T follicular helper cell (primary cell): ENCODE results near the gene PRSS22.

Experiments used
- DNase-seq: peaks from one replicate; pipeline ENCODE4 v3.0.0-alpha.2; 2020; ENCODE audit warnings: low read depth

PRSS22 gene

DNA sequence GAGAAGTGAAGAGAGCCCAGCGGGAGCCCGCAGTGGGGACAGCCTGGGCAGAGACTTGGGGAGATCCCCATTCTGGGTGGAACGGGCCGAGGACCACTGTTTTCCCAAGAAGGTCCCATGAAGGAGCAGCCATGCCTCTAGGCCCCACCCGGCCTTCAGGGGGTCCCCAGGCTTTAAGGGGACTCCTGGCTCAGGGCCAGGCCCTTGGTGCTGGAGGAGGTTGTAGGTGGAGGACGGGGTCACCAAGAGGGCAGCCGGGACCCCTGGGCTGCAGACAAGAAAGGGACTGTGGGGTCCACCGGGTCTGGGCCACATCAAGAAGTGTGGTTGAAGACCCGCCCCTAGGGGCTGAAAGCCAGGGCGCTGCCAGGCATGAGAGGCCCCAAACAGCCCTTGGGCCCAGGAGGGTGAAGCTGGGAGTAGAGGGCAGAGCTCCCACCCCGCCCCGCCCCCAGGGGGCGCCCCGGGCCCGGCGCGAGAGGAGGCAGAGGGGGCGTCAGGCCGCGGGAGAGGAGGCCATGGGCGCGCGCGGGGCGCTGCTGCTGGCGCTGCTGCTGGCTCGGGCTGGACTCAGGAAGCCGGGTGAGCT is 41.1 kb downstream of the PRSS22 start, which contains the start of gene PRSS21:
Gene PRSS21 (plus strand): TSS at position 487 of the 589 bp plus-strand sequence. CDS start 32 bp downstream, at position 519.
- no peak for DNase-seq

DNA sequence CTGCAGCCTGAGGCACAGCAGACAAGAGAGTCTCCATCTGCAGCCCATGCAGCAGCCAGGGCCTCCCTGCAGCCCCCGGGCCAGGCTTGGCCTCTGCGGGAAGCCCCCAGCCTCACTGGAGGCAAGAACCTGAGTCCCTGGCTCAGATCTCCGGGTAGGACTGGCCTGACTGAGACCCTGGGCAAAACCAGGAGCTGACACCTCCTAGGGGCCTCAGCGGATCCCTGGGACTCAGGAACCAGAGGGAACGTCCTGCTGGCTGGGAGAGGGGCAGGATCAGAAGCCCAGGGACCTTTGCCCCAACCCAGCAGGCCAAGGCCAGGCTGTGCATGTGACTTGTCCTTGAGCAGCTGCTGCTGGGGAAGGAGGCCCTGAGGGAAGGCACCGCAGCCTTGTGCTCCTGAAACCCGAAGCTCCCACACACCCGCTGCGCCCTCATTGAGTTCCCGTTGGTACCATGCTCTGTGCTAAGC is 42.6 kb downstream of the PRSS22 start:
- DNase-seq: no peak

DNA sequence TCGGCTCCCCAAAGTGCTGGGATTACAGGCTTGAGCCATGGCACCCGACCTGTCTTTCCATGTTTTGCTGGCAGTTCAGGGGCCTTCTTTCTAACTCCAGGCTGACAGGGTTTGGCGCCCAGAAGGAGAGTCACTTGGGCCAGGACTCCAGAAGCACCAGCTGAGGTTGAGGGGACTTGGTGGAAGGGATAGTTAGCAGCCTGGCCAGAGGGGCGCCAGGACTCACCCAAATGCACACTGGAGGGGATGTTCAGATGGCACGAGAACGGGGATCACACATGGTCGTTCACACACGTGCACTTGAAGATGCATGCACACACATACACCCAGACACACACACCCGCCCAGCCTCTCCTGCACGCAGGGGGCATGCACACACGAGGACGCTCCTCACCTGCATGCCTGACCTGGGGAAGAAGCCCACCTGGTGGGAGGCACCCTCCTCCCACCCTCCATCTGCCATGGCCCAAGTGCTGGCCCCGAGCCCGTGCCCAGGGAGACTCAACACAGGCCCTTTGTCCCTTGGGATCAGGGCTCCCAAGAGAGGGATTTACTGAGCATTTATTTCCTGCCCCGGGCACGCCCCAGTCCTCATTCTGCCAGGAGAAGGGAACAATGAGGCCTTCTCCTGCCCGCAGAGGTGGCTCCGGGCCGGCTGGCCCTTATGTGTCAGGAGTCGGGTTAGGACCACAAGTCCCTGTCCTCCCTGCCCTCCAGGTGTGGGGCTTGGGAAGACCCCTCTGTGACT is 43.2 kb downstream of the PRSS22 start:
- no peak for DNase-seq

DNA sequence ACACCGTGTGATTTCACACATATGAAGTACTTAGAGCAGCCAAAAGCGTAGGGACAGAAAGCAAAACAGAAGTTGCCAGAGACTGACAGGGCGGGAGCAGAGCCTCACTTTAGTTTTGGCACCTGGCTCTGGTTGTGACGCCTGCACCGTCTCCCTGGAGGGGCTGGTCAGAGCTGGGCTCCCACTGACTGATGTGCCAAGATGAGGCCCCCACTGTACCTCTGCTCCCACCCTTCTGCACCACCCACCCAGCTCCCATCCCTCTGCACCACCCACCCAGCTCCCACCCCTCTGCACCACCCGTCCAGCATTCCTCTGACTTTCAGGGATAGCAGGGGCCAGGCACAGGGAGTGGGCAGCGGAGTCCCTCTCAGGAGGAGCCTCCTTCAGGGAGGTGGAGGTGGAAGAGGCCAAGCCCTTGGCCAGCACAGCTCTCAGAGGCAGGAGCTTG is 44.2 kb downstream of the PRSS22 start:
- DNase-seq: no peak

DNA sequence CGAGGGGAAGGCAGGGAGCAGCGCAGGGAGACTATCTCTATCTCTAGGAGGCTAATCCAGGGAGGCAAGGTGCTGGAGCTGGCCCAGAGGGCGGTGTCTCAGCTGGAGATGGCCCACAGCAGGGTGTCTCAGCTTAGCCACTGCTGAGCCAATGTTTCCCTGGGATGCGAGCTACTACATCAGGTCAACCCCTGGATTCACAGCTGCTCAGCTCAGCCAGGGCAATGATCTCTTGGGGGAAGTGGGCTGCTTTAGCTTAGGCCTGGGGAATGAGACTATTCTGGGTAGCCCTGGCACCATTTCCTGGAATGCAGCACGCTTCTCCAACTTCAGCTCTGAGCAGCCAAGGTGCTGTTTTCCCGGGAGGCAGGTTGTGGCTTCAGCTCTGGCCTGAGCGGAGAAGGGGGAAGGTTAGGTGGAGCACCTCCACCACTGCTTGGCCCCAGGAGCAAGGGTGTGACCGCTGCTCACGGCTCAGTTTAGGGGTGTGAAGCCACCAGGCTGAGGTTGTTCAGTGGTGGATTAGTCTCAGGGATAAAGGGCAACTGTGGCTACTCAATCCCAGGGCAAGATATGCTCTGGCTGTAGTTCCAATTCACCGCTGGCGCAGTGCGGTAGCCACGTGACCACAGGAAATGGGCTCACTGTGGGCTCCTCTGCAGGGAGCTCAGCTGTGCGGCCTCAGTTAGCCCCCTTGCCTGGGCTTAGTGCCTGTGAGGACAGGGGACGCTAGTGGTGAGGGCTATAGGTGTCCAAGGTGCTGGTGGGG is 46.1 kb downstream of the PRSS22 start:
- DNase-seq: no peak

DNA sequence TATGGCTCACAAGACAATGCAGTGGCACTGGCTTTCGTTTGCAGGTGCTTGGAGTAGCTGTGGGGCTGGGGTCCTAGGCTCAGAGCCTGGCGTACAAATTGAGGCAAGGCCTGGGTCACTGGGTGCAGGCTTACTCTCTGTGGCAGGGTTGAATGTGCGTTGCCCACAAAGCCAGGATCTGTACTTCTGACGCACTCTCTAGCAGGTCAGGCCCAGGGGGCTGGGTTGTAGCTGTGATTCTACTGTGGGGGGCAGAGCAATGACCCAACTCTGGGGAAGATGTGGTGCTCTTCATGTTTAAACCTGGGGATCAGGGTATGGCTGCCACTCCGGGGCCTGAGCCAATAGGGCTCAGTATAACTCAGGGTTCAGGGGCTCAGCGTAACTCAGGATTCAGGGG is 47.3 kb downstream of the PRSS22 start:
- DNase-seq: no peak

DNA sequence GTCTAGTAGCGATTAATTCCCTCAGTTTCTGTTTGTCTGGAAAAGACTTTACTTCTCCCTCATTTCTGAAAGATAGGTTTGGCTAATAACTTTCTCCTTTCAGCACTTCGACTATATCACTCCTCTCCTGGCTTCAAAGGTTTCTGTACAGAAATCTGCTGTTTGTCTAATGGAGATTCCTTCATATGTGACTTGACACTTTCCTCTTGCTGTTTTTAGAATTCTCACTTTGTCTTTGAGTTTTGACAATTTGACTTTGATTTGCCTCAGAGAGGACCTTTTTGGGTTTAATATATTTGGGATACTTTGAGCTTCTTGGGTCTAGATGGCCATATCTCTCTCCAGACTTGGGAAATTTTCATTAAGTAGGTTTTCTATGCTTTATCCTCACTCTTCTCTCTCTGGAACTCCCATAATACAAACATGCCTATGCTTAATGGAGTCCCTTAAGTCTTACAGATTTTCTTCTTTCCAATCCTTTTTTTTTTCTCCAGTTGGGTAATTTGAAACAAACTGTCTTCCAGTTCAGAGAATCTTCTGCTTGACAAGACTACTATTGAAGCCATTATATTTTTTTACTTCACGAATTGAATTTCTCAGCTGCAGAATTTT is 48.7 kb downstream of the PRSS22 start:
- DNase-seq: no peak

DNA sequence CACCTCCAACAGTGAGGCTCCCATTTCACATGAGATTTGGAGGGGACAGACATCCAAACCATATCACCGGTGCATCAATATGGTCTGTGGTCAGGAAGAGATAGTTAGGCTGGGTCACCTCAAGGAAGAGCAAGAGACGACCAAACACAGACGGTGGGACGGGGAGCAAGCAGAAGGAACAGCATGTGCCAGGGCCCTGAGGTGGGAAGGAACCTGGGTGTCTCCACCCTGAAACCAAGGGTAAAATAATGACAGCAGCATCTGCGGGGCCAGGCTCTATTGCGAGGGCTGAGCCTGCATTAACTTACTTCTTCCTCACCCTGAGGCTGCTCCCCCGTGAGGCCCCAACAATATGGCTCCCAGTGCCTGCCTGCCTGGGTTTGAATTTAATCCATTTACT is 49.8 kb downstream of the PRSS22 start:
- no peak for DNase-seq

DNA sequence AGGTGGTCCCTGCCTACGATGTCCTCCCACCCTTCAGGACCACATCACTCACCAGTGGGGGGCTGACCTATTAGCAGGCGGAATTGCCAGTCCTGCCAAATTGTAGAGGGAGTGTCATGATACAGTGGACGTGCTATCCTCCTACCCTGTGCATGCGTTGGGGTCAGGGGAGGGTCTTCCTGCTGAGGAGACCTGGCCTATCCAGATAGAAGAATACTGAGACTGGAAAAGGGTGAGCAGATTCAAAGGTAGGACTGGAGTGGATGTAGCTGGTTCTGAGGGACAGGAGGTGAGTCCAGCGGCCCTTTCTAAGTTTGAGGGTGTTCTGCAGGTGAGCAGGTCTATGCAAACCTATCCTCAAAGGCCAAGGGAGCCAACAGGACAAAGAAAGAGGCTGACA is 51.7 kb downstream of the PRSS22 start:
- no peak for DNase-seq

DNA sequence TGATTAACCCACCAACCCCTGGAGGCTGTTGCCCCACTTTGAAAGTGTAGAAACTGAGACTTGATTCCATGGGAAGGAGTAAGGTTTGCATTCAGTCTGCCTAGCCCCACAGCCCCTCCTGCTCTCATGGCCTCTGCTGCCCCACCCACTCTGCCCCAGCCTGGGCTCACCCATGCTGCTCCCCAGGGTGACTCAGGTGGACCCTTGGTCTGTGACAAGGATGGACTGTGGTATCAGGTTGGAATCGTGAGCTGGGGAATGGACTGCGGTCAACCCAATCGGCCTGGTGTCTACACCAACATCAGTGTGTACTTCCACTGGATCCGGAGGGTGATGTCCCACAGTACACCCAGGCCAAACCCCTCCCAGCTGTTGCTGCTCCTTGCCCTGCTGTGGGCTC is 53.2 kb downstream of the PRSS22 start:
- DNase-seq: no peak

DNA sequence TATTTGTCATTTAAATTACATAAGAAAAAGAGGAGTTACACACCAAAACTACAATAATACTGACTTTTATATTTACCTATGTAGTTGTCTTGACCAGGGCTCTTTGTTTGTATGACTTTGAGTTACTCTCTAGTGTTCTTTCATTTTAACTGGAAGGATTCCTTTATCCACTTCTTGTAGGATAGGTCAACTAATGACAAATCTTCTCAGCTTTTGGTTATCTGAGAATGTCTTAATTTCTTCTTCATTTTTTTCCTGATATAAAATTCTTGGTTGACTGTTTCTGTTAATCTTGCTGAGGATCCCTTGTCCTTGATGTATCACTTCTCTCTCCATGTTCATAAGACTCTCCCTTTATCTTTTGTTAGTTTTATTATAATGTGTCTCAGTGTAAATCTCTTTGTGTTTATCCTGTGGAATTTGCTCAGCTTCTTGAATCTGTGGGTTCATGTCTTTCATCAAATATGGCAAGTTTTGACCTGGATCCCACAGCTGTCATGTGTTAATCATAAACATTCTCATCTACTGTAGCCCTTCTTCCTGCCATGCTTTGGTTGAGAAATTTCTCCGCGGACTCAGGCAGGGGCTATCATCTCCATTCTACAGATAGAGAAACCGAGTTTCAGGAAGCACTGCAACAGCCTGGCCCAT is 54.3 kb downstream of the PRSS22 start:
- DNase-seq: no peak
